PC-3 (cell line): ENCODE results near the gene ZNF277. TPM values are rescaled to one million over a fixed set of nuclear protein-coding genes. Genes with fewer than 3 reads are reported as not detected.

Experiments used
- ATAC-seq: fragments of 200-7000 bp; cut with Tn5 transposase; 2 replicates; pipeline ENCODE4 v1.9.1; 2020; ENCODE audit warnings: mild to moderate bottlenecking, moderate library complexity
- BruUV-seq: library from RNA; stranded (reverse); fragments of 400-500 nt; replicated peaks from 2 replicates; lab custom pipeline; 2021; lab: Mats Ljungman, UMichigan
- CTCF ChIA-PET: fragments of 300-600 bp; sonication (Branson Sonifier 250); formaldehyde crosslinking; loops from one replicate; lab custom pipeline; 2022; ENCODE audit warnings: antibody characterized with exemption; lab: Charles Lee
- POLR2A ChIA-PET: fragments of 300-600 bp; sonication (Branson Sonifier 250); formaldehyde crosslinking; loops from one replicate; lab custom pipeline; 2022; ENCODE audit warnings: antibody characterized with exemption; ENCODE audit not compliant: unreplicated experiment; lab: Charles Lee
- DNase-seq: peaks from one replicate; pipeline ENCODE4 v3.0.0-alpha.2; 2015
- H2AFZ ChIP-seq: fragments of 300-600 bp; sonication (generic); 2 replicates; pipeline ENCODE4 v1.6.0; 2016; ENCODE audit warnings: antibody characterized with exemption, low read length
- H3F3A ChIP-seq: fragments of 300-600 bp; sonication (generic); one replicate; pipeline ENCODE4 v1.6.0; 2017; ENCODE audit warnings: antibody characterized with exemption, low read length, control low read depth, mild to moderate bottlenecking; ENCODE audit not compliant: unreplicated experiment
- H3K27ac ChIP-seq: fragments of 300-600 bp; sonication (generic); 2 replicates; pipeline ENCODE4 v1.5.1; 2016; ENCODE audit warnings: mild to moderate bottlenecking, low read length
- H3K27me3 ChIP-seq: fragments of 300-600 bp; sonication (generic); 2 replicates; pipeline ENCODE4 v1.6.1; 2016; ENCODE audit warnings: low read length, mixed read lengths
- H3K36me3 ChIP-seq: fragments of 300-600 bp; sonication (generic); 2 replicates; pipeline ENCODE4 v1.6.1; 2016; ENCODE audit warnings: low read depth, mixed run types, low read length, mixed read lengths
- H3K4me1 ChIP-seq: fragments of 300-600 bp; sonication (generic); 2 replicates; pipeline ENCODE4 v1.5.1; 2016; ENCODE audit warnings: low read length; ENCODE audit not compliant: insufficient read depth
- H3K4me2 ChIP-seq: fragments of 300-600 bp; sonication (generic); 2 replicates; pipeline ENCODE4 v1.6.0; 2016; ENCODE audit warnings: low read length
- H3K4me3 ChIP-seq: fragments of 300-600 bp; sonication (generic); 2 replicates; pipeline ENCODE4 v1.5.1; 2016; ENCODE audit warnings: mild to moderate bottlenecking, low read length, mixed read lengths
- H3K79me2 ChIP-seq: fragments of 300-600 bp; sonication (generic); 2 replicates; pipeline ENCODE4 v1.6.1; 2017; ENCODE audit warnings: low read length, mixed read lengths
- H3K9ac ChIP-seq: fragments of 300-600 bp; sonication (generic); 2 replicates; pipeline ENCODE4 v1.6.0; 2016; ENCODE audit warnings: mild to moderate bottlenecking, low read length
- H3K9me2 ChIP-seq: fragments of 300-600 bp; sonication (generic); replicated peaks from 2 replicates; pipeline ENCODE4 v1.6.1; 2016; ENCODE audit warnings: mixed run types, low read length, mixed read lengths
- H3K9me3 ChIP-seq: fragments of 300-600 bp; sonication (generic); 2 replicates; pipeline ENCODE4 v1.6.1; 2016; ENCODE audit warnings: low read length, mixed read lengths
- H4K20me1 ChIP-seq: fragments of 300-600 bp; sonication (generic); 2 replicates; pipeline ENCODE4 v1.6.1; 2016; ENCODE audit warnings: low read length, mixed read lengths
- CTCF ChIP-seq: fragments of 300-600 bp; sonication (generic); conservative IDR thresholded peaks from 2 replicates; pipeline ENCODE4 v1.5.1; 2017; ENCODE audit warnings: antibody characterized with exemption, low read depth, mild to moderate bottlenecking, low read length
- EZH2 ChIP-seq: fragments of 300-600 bp; sonication (generic); IDR thresholded peaks from one replicate; pipeline ENCODE4 v1.6.1; 2017; ENCODE audit warnings: antibody characterized with exemption, mild to moderate bottlenecking, low read length; ENCODE audit not compliant: unreplicated experiment
- EZH2phosphoT487 ChIP-seq: fragments of 300-600 bp; sonication (generic); IDR thresholded peaks from 2 replicates; pipeline ENCODE4 v1.6.1; 2018; ENCODE audit warnings: mild to moderate bottlenecking, antibody characterized with exemption, low read length, borderline replicate concordance
- intact Hi-C: fragments of 100-400 bp; cut with micrococcal nuclease; formaldehyde crosslinking; loops from 2 replicates; pipeline ENCODE4 v1.9.0; 2023
- total RNA-seq: library from RNA; depleted of rRNA; stranded (reverse); fragments of >200 nt; gene quantifications from 2 replicates; pipeline ENCODE4 v1.2.3, GENCODE V29; 2014

ZNF277 gene
- total RNA-seq, 1 experiment from 2014 or later = 14.0 TPM

- H3K9me3 ChIP-seq = no peaks in the 10 kb centered on the region
- no peaks in the 10 kb centered on the region for H3K27me3 ChIP-seq
- no peak overlapping the region for H3K4me3 ChIP-seq
- no TSS peak for BruUV-seq
- no peak overlapping the region for H3K4me2 ChIP-seq
- TF ChIP-seq EZH2 (no peak), EZH2phosphoT487 (no peak), CTCF (no peak)
- no peak overlapping the region for H2AFZ ChIP-seq
- CTCF ChIA-PET = no interaction called here
- peaks cover 6% of the 10 kb centered on the region; the same call in 1 of the 2 replicates for H3K4me1 ChIP-seq
- H3K79me2 ChIP-seq = no peaks in the 10 kb centered on the region
- H3F3A ChIP-seq = no peaks in the 10 kb centered on the region
- DNase-seq (no peak), ATAC-seq (no peak)
- no peak overlapping the region for H3K27ac ChIP-seq
- POLR2A ChIA-PET = no interaction called here
- no peak overlapping the region for H3K9ac ChIP-seq
- H4K20me1 ChIP-seq = no peaks in the 10 kb centered on the region
- intact Hi-C loops = no loop called here
- no peaks in the 10 kb centered on the region for H3K9me2 ChIP-seq
- no peaks in the 10 kb centered on the region for H3K36me3 ChIP-seq
Measured at GRCh38 chr7:112252691-112253090, 46.2 kb downstream of the ZNF277 start.

- TF ChIP-seq CTCF = no peak
- TF ChIP-seq EZH2 = no peak
- no peak for TF ChIP-seq EZH2phosphoT487
- DNase-seq (peak; percentile 29), ATAC-seq (peak; percentile 64)
- Histone ChIP-seq H3K9ac (no peak overlapping the region), H3F3A (no peaks in the 10 kb centered on the region), H3K4me1 (peaks cover 6% of the 10 kb centered on the region; the same call in 1 of the 2 replicates), H3K79me2 (no peaks in the 10 kb centered on the region), H3K27me3 (no peaks in the 10 kb centered on the region), H3K9me2 (no peaks in the 10 kb centered on the region), H4K20me1 (no peaks in the 10 kb centered on the region), H3K4me2 (no peak overlapping the region), H3K36me3 (no peaks in the 10 kb centered on the region), H3K4me3 (no peak overlapping the region), H3K9me3 (no peaks in the 10 kb centered on the region), H2AFZ (no peak overlapping the region), H3K27ac (no peak overlapping the region)
- ChIA-PET POLR2A (no interaction called here), CTCF (no interaction called here)
- intact Hi-C loops = no loop called here
- BruUV-seq = no TSS peak
Measured at GRCh38 chr7:112254156-112254555, 47.7 kb downstream of the ZNF277 start.

GRCh38 chr7:112254709-112255387 is 48.4 kb downstream of the ZNF277 start:
- Histone ChIP-seq H2AFZ (no peak overlapping the region), H3K27me3 (no peaks in the 10 kb centered on the region), H3F3A (no peaks in the 10 kb centered on the region), H3K4me3 (no peak overlapping the region), H3K27ac (no peak overlapping the region), H3K9me3 (no peaks in the 10 kb centered on the region), H3K79me2 (no peaks in the 10 kb centered on the region), H3K9me2 (no peaks in the 10 kb centered on the region), H3K4me1 (peaks cover 6% of the 10 kb centered on the region; the same call in 1 of the 2 replicates), H3K9ac (no peak overlapping the region), H3K36me3 (no peaks in the 10 kb centered on the region), H4K20me1 (no peaks in the 10 kb centered on the region), H3K4me2 (no peak overlapping the region)
- BruUV-seq = no TSS peak
- ChIA-PET POLR2A (no interaction called here), CTCF (no interaction called here)
- TF ChIP-seq EZH2phosphoT487 (no peak), EZH2 (no peak), CTCF (no peak)
- intact Hi-C loops = no loop called here
- ATAC-seq (no peak), DNase-seq (no peak)
